ENCODE data around the gene PRSS33.
A peak's percentile ranks its signal among the peaks of the same experiment; 100 is the strongest.

PRSS33 gene

GRCh38 chr16:2787406-2787805, at the start of gene PRSS33:
TSS of gene PRSS33 (minus strand) at chr16:2787560. CDS start at chr16:2786547, 1,013 bp downstream.
- DNase-seq = no peak

GRCh38 chr16:2836646-2837508, 49.5 kb upstream of the PRSS33 start:
- DNase-seq = no peak

- DNase-seq = peak; percentile 61
These were observed 48.5 kb upstream of the PRSS33 start for GRCh38 chr16:2835638-2836493.

GRCh38 chr16:2834968-2835367, 47.6 kb upstream of the PRSS33 start:
- DNase-seq = no peak

GRCh38 chr16:2833776-2834175, 46.4 kb upstream of the PRSS33 start:
- DNase-seq = no peak

- DNase-seq = no peak
These were observed 43.8 kb upstream of the PRSS33 start for GRCh38 chr16:2831203-2831602.

GRCh38 chr16:2830355-2830695, 43.0 kb upstream of the PRSS33 start:
- DNase-seq = no peak

GRCh38 chr16:2829501-2830354, 42.4 kb upstream of the PRSS33 start, which contains the start of gene ZG16B:
TSS of gene ZG16B (plus strand) at chr16:2830303. CDS start at chr16:2830442, 139 bp downstream.
- no peak for DNase-seq

- no peak for DNase-seq
These were observed 41.6 kb upstream of the PRSS33 start for GRCh38 chr16:2828876-2829430.

- DNase-seq = no peak
These were observed 41.1 kb upstream of the PRSS33 start for GRCh38 chr16:2828521-2828840.

- no peak for DNase-seq
These were observed 40.6 kb upstream of the PRSS33 start for GRCh38 chr16:2827831-2828520.

GRCh38 chr16:2827374-2827791, 40.0 kb upstream of the PRSS33 start:
- DNase-seq = no peak

- DNase-seq = no peak
These were observed 39.4 kb upstream of the PRSS33 start for GRCh38 chr16:2826591-2827373.

- no peak for DNase-seq
These were observed 38.5 kb upstream of the PRSS33 start for GRCh38 chr16:2825906-2826305.

GRCh38 chr16:2825049-2825742, 37.8 kb upstream of the PRSS33 start:
- DNase-seq = no peak

GRCh38 chr16:2824626-2825025, 37.3 kb upstream of the PRSS33 start:
- DNase-seq = no peak

GRCh38 chr16:2822496-2822895, 35.1 kb upstream of the PRSS33 start:
- DNase-seq = no peak

GRCh38 chr16:2822158-2822495, 34.8 kb upstream of the PRSS33 start:
- no peak for DNase-seq

GRCh38 chr16:2821487-2822157, 34.3 kb upstream of the PRSS33 start:
- DNase-seq = no peak

GRCh38 chr16:2820836-2821486, 33.6 kb upstream of the PRSS33 start:
- DNase-seq = no peak
